Cardiac muscle cell (in vitro differentiated cells and primary cell): ENCODE data around the gene PRSS33. TPM values are rescaled to one million over a fixed set of nuclear protein-coding genes. Genes with fewer than 3 reads are reported as not detected.

Experiments
- DNase-seq, 2 donors: peaks; one replicate each; pipeline versions ENCODE4 v3.0.0 to v3.0.0-alpha.2; 2010 to 2017; ENCODE audit warnings: low read depth in 1 of 2, low spot score in 1 of 2
- H3K27ac ChIP-seq: fragments of 200-600 bp; sonication (generic); 2 replicates; pipeline ENCODE4 v1.5.1; 2016
- H3K27me3 ChIP-seq: fragments of 200-600 bp; sonication (generic); 2 replicates; pipeline ENCODE4 v1.6.0; 2016; ENCODE audit warnings: control low read depth
- H3K36me3 ChIP-seq: fragments of 200-600 bp; sonication (generic); 2 replicates; pipeline ENCODE4 v1.5.1; 2016; ENCODE audit warnings: control low read depth
- H3K4me1 ChIP-seq: fragments of 200-600 bp; sonication (generic); 2 replicates; pipeline ENCODE4 v1.8.1; 2017; ENCODE audit warnings: low read depth, mild to moderate bottlenecking, mixed run types
- H3K4me3 ChIP-seq: fragments of 200-600 bp; sonication (generic); 2 replicates; pipeline ENCODE4 v1.5.1; 2016; ENCODE audit warnings: mild to moderate bottlenecking
- H3K9me3 ChIP-seq: fragments of 200-600 bp; sonication (generic); 2 replicates; pipeline ENCODE4 v1.5.1; 2017; ENCODE audit warnings: low read depth, mild to moderate bottlenecking, control low read depth
- CTCF ChIP-seq: IDR thresholded peaks from 2 replicates; pipeline ENCODE4 v1.5.1; 2012; ENCODE audit warnings: low read depth, mild to moderate bottlenecking, low read length
- polyA plus RNA-seq: library from polyadenylated mRNA; unstranded; fragments of >200 nt; fragmentation: Nextera tagmentation; extraction: Ambion mirVana; gene quantifications from 2 replicates; pipeline ENCODE4 v1.2.1, GENCODE V29; 2016
- total RNA-seq: library from RNA; depleted of rRNA; stranded (reverse); fragments of >200 nt; gene quantifications from 2 replicates; pipeline ENCODE4 v1.2.3, GENCODE V29; 2016

Gene PRSS33
- total and polyA plus RNA-seq, 2 experiments from 2014 or later, result not detected

- H3K4me1 ChIP-seq, result no peaks in the 10 kb centered on the region
- no peak for TF ChIP-seq CTCF
- no peaks in the 10 kb centered on the region for H3K27me3 ChIP-seq
- H3K27ac ChIP-seq, result no peak within 1 kb of the TSS
- no peak within 1 kb of the TSS for H3K4me3 ChIP-seq
- no peaks in the 10 kb centered on the region for H3K36me3 ChIP-seq
- H3K9me3 ChIP-seq, result no peaks in the 10 kb centered on the region
- DNase-seq, result no peak
Measured at GRCh38 chr16:2816751-2817339, 29.5 kb upstream of the PRSS33 start, which contains the start of gene PRSS21. PRSS21 (plus strand) TSS chr16:2817237; CDS start chr16:2817269, 32 bp downstream.

GRCh38 chr16:2815299-2815771 lies 28.0 kb upstream of the PRSS33 start:
- Histone ChIP-seq H3K27ac (no peak overlapping the region), H3K9me3 (no peaks in the 10 kb centered on the region), H3K27me3 (no peaks in the 10 kb centered on the region), H3K4me3 (no peak overlapping the region), H3K36me3 (no peaks in the 10 kb centered on the region), H3K4me1 (no peaks in the 10 kb centered on the region)
- TF ChIP-seq CTCF, result no peak
- DNase-seq, result no peak

GRCh38 chr16:2814551-2815298 lies 27.4 kb upstream of the PRSS33 start:
- H3K4me1 ChIP-seq, result no peaks in the 10 kb centered on the region
- DNase-seq, result no peak
- H3K4me3 ChIP-seq, result no peak overlapping the region
- H3K27ac ChIP-seq, result no peak overlapping the region
- no peaks in the 10 kb centered on the region for H3K9me3 ChIP-seq
- no peaks in the 10 kb centered on the region for H3K27me3 ChIP-seq
- no peaks in the 10 kb centered on the region for H3K36me3 ChIP-seq
- TF ChIP-seq CTCF, result no peak

GRCh38 chr16:2813771-2814221 lies 26.4 kb upstream of the PRSS33 start:
- TF ChIP-seq CTCF, result no peak
- Histone ChIP-seq H3K4me1 (no peaks in the 10 kb centered on the region), H3K27me3 (no peaks in the 10 kb centered on the region), H3K9me3 (no peaks in the 10 kb centered on the region), H3K4me3 (no peak overlapping the region), H3K36me3 (no peaks in the 10 kb centered on the region), H3K27ac (no peak overlapping the region)
- DNase-seq, result no peak

GRCh38 chr16:2811703-2812471 lies 24.5 kb upstream of the PRSS33 start:
- no peak overlapping the region for H3K27ac ChIP-seq
- DNase-seq, result no peak
- H3K36me3 ChIP-seq, result no peaks in the 10 kb centered on the region
- no peak overlapping the region for H3K4me3 ChIP-seq
- no peak for TF ChIP-seq CTCF
- no peaks in the 10 kb centered on the region for H3K27me3 ChIP-seq
- H3K9me3 ChIP-seq, result no peaks in the 10 kb centered on the region
- no peaks in the 10 kb centered on the region for H3K4me1 ChIP-seq
